MCF 10A (cell line): Measurements from ENCODE around the gene GDPD3. TPM values are rescaled to one million over a fixed set of nuclear protein-coding genes. Genes with fewer than 3 reads are reported as not detected.

Experiments
- BruUV-seq: library from RNA; stranded (reverse); fragments of 400-500 nt; replicated peaks from 2 replicates; lab custom pipeline; 2021; lab: Mats Ljungman, UMichigan
- CTCF ChIA-PET: fragments of 300-600 bp; sonication (Branson Sonifier 250); formaldehyde crosslinking; extraction: SDS; loops from one replicate; lab custom pipeline; 2021; ENCODE audit warnings: antibody characterized with exemption, inconsistent platforms; lab: Yijun Ruan, JAX
- POLR2A ChIA-PET: fragments of 300-600, 350-650 bp; sonication (Branson Sonifier 250); formaldehyde crosslinking; extraction: SDS; loops from one replicate; lab custom pipeline; 2020; ENCODE audit warnings: antibody characterized with exemption, inconsistent platforms; lab: Yijun Ruan, JAX
- DNase-seq: peaks from one replicate; pipeline ENCODE4 v3.0.0-alpha.2; 2018; ENCODE audit not compliant: unreplicated experiment
- H3K27ac Mint-ChIP-seq: one replicate; pipeline ENCODE4 v1.8.0; 2022; ENCODE audit warnings: mild to moderate bottlenecking, low read depth, mixed read lengths; ENCODE audit not compliant: unreplicated experiment
- H3K27me3 Mint-ChIP-seq: one replicate; pipeline ENCODE4 v1.8.0; 2022; ENCODE audit warnings: mixed read lengths; ENCODE audit not compliant: insufficient read depth, unreplicated experiment
- H3K36me3 Mint-ChIP-seq: one replicate; pipeline ENCODE4 v1.8.0; 2022; ENCODE audit warnings: mild to moderate bottlenecking, moderate library complexity, mixed read lengths; ENCODE audit not compliant: insufficient read depth, unreplicated experiment
- H3K4me1 Mint-ChIP-seq: one replicate; pipeline ENCODE4 v1.8.0; 2022; ENCODE audit warnings: mixed read lengths; ENCODE audit not compliant: insufficient read depth, unreplicated experiment
- H3K4me3 Mint-ChIP-seq: one replicate; pipeline ENCODE4 v1.8.0; 2022; ENCODE audit warnings: mild to moderate bottlenecking, moderate library complexity, mixed read lengths; ENCODE audit not compliant: unreplicated experiment
- H3K9me3 Mint-ChIP-seq: one replicate; pipeline ENCODE4 v1.8.0; 2022; ENCODE audit warnings: mixed read lengths; ENCODE audit not compliant: unreplicated experiment
- CTCF ChIP-seq: fragments of 200-600 bp; IDR thresholded peaks from one replicate; pipeline ENCODE4 v1.8.0; 2022; ENCODE audit warnings: antibody characterized with exemption, mild to moderate bottlenecking; ENCODE audit not compliant: unreplicated experiment
- intact Hi-C: fragments of 100-400 bp; cut with micrococcal nuclease; formaldehyde crosslinking; loops from 2 replicates; pipeline ENCODE4 v1.14.1; 2022
- total RNA-seq: library from RNA; stranded (reverse); gene quantifications from 2 replicates; pipeline ENCODE4 v1.2.3, GENCODE V29; 2022

GDPD3 gene
- total RNA-seq, 1 experiment from 2014 or later = 0.49 TPM

- intact Hi-C loops = no loop called here
- TF ChIP-seq CTCF = no peak
- ChIA-PET POLR2A (interaction anchor here (1.0 kb wide), 1 partner anchor 17 kb away, joined by 3 read pairs; no protein-coding TSS in a partner anchor), CTCF (interaction anchor here (0.6 kb wide), 1 partner anchor 14 kb away, joined by 3 read pairs; no protein-coding TSS in a partner anchor)
- Mint-ChIP-seq H3K27me3 (no peaks in the 10 kb centered on the region), H3K4me3 (no peak overlapping the region), H3K9me3 (no peaks in the 10 kb centered on the region), H3K27ac (no peak overlapping the region), H3K4me1 (no peaks in the 10 kb centered on the region), H3K36me3 (no peaks in the 10 kb centered on the region)
- no TSS peak for BruUV-seq
- no peak for DNase-seq
Measured at GRCh38 chr16:30151091-30151490, 37.8 kb upstream of the GDPD3 start.

- no peak for DNase-seq
- ChIA-PET CTCF (no interaction called here), POLR2A (no interaction called here)
- Mint-ChIP-seq H3K27me3 (no peaks in the 10 kb centered on the region), H3K36me3 (no peaks in the 10 kb centered on the region), H3K4me3 (no peak overlapping the region), H3K4me1 (no peaks in the 10 kb centered on the region), H3K27ac (no peak overlapping the region), H3K9me3 (no peaks in the 10 kb centered on the region)
- BruUV-seq = no TSS peak
- intact Hi-C loops = no loop called here
- no peak for TF ChIP-seq CTCF
Measured at GRCh38 chr16:30149250-30149930, 36.1 kb upstream of the GDPD3 start.

GRCh38 chr16:30147843-30148510 lies 34.6 kb upstream of the GDPD3 start:
- no TSS peak for BruUV-seq
- H3K9me3 Mint-ChIP-seq = no peaks in the 10 kb centered on the region
- CTCF ChIA-PET = interaction anchor here (0.6 kb wide), 1 partner anchor 473 kb away, joined by 3 read pairs; no protein-coding TSS in a partner anchor
- TF ChIP-seq CTCF = no peak
- no peaks in the 10 kb centered on the region for H3K36me3 Mint-ChIP-seq
- intact Hi-C loops = no loop called here
- POLR2A ChIA-PET = no interaction called here
- no peaks in the 10 kb centered on the region for H3K27me3 Mint-ChIP-seq
- no peak for DNase-seq
- no peak overlapping the region for H3K4me3 Mint-ChIP-seq
- no peaks in the 10 kb centered on the region for H3K4me1 Mint-ChIP-seq
- no peak overlapping the region for H3K27ac Mint-ChIP-seq

- no peaks in the 10 kb centered on the region for H3K27me3 Mint-ChIP-seq
- H3K4me1 Mint-ChIP-seq = no peaks in the 10 kb centered on the region
- POLR2A ChIA-PET = no interaction called here
- no peak for DNase-seq
- BruUV-seq = no TSS peak
- no peak overlapping the region for H3K4me3 Mint-ChIP-seq
- TF ChIP-seq CTCF = no peak
- H3K27ac Mint-ChIP-seq = no peak overlapping the region
- CTCF ChIA-PET = no interaction called here
- intact Hi-C loops = no loop called here
- no peaks in the 10 kb centered on the region for H3K36me3 Mint-ChIP-seq
- H3K9me3 Mint-ChIP-seq = no peaks in the 10 kb centered on the region
Measured at GRCh38 chr16:30145657-30146056, 32.3 kb upstream of the GDPD3 start.
